DMS153 treated with DMSO at 0.1 percent for 48 hours (cell line): ENCODE data around the gene PTPRQ.
"Not testable (repeated sequence)": the region's sequence is repeated elsewhere in the genome, so short reads cannot be mapped to it uniquely, and the experiment has no call there.

ENCODE experiments used
- DNase-seq: peaks from one replicate; lab custom pipeline; 2025; ENCODE audit not compliant: unreplicated experiment; lab: John Stamatoyannopoulos, UW

Gene PTPRQ

DNA sequence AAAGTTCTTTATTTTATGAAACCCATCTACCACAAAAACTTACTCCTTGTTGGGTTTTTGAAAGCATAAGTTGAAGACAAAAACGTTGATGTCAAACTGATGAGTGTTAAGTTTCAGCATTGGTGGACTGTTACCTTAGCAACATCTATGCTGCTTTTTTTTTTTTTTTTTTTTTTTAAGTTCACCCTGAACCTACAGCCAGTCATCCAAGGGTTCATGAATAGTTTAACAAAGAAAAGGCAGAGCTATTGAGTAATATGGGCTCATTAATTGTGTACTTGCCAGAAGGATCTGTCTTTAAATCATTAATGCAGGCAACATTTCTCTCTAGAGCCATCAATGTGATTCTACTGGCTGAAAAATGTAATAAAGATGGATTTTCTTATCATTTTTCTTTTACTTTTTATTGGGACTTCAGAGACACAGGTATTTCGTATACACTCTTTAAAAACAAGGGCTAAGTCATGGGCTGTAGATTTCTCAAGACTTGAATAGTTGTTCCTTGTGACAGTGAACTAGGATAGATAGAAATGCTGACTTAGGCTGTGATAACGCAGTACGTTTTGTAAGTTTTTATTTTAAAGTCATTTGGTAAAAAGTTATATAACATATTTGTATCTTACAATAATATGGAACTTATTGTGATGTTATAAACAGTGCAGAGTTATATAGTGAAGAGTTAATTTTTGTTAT is at the start of gene PTPRQ:
PTPRQ (plus strand) TSS at position 262 of the 693 bp plus-strand sequence; CDS start at position 373, 111 bp downstream.
- DNase-seq = no peak

DNA sequence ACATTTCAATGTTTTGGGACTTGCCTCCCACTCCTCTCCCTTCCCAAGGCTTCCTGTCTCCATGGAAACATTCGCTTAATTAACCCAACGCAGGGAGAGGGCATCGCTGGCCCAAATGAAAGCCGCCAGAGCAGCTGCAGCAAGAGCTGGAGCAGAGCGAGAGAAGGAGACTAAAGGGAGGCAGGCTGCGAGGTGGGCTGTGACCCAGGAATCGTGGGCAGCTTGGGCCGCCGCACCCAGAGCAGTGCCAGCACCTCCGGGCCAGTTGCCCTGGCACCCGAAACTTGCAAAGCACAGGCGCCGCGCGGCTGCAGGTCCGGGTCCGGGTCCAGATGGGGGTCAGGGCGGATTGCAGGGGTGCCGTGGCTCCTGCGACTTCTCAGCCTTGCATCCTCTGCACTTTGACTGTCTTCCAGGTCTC is 43.5 kb upstream of the PTPRQ start:
- no peak for DNase-seq

GRCh38 chr12:80401191-80401590 is 42.8 kb upstream of the PTPRQ start:
- DNase-seq = no peak

DNA sequence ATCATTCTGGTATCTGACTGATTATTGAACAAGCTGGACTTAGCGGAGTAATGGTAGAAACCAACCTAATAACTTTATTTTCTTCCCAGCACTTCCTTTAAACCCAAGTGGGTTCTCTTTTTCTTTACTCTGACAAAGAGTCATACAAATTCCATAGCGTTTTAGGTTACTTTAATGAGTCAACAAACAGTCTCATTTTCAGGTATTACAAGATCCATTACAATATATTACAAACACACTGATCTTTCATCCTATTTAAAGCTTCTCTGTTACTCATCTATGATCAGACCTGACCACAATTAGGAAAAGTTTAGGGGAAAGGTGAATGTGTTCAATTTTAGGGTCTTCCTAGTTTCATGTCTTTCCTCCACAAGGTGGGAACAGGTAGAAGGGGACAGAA is 39.4 kb upstream of the PTPRQ start:
- no peak for DNase-seq

- no peak for DNase-seq
Measured at GRCh38 chr12:80406253-80406652, 37.8 kb upstream of the PTPRQ start.

GRCh38 chr12:80411787-80412186 is 32.2 kb upstream of the PTPRQ start:
- no peak for DNase-seq

DNA sequence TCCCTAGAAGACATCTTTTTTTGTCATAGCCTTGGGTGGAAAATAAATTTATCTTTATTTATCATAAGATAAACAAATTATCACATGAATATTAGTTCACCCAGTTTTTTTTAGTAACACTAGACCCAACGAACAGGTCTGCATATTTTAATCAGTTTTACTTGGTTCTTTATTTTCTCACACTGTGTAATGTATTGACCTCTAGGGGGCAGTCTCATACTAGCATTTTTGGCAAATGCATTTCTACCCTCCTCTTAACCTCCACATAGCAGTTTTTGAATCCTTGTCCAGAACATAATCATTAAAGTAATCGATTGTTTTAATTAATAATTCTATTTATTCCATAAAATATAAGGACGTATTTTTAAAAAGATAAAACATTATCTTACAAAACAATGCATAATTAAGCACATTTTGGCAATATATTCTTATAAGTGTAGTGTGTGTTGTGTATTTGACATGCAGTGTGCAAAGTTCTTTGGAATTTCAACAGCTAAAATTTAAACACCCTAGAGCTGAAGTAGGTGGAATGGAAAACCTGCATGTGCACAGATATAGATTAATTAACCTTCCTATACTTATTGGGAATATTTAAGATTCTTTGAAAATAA is 31.6 kb upstream of the PTPRQ start:
- DNase-seq = peak; percentile 68

DNA sequence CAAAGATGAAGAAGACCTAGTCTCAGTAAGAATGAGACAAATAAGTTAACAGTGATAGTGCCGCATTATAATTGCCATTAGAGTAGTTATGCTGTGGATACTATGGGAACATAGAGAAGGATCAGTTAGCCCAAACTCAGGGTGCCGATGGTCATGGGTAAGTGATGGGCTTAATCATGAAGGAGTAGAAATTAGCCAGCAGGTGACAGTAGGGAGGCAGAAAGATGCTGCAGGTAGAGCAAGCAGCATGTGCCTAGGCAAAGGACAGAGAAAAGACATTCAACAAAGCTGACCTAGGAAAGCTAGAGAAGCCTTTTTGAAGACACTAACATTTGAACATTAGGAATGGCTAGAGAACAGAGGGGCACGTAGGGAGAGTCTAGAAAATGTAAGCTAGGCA is 30.6 kb upstream of the PTPRQ start:
- DNase-seq = no peak

DNA sequence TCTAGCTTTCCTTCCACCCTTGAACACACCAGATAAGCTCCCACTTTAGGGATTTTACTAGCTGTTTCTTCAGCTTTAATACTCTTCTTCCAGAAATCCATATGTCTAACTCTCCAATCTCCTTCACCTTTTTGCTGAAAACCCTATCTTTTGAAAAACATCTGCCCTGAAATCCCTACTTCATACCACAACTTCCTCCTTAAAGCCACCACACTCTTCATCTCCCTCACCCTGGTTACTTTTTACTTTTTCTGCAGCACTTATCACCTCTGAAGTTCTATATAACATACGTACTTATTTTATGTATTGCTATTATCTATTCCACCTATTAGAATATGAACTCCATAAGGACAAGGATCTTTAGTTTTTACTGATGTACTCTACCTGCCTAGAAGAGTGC is 28.6 kb upstream of the PTPRQ start:
- no peak for DNase-seq

GRCh38 chr12:80419644-80420043 is 24.4 kb upstream of the PTPRQ start:
- DNase-seq = no peak

- no peak for DNase-seq
Measured at GRCh38 chr12:80420075-80420474, 24.0 kb upstream of the PTPRQ start.

- DNase-seq = no peak
Measured at GRCh38 chr12:80422550-80422949, 21.5 kb upstream of the PTPRQ start.

GRCh38 chr12:80432061-80432460 is 12.0 kb upstream of the PTPRQ start:
- no peak for DNase-seq

DNA sequence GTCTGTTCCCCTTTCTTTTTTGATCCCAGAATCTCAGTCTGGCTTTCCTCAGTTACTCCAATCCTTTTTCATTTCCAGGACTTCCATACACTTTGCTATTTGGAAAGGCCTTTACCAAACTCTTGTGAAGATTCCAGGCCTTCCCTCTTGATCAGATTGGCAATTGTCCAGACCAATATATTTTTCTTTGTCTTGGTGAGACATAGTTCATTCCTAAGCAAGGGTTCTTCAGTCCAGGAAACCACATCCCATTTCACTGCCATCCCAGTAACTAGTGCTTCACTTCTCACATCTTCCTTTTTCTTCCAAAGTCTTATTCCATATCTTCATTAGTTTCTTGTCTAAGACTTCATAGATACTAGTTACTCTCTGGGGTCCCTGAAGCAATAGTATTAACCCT is 2.1 kb upstream of the PTPRQ start:
- DNase-seq = no peak

GRCh38 chr12:80442426-80443222 is 1.4 kb upstream of the PTPRQ start:
- no peak for DNase-seq

DNA sequence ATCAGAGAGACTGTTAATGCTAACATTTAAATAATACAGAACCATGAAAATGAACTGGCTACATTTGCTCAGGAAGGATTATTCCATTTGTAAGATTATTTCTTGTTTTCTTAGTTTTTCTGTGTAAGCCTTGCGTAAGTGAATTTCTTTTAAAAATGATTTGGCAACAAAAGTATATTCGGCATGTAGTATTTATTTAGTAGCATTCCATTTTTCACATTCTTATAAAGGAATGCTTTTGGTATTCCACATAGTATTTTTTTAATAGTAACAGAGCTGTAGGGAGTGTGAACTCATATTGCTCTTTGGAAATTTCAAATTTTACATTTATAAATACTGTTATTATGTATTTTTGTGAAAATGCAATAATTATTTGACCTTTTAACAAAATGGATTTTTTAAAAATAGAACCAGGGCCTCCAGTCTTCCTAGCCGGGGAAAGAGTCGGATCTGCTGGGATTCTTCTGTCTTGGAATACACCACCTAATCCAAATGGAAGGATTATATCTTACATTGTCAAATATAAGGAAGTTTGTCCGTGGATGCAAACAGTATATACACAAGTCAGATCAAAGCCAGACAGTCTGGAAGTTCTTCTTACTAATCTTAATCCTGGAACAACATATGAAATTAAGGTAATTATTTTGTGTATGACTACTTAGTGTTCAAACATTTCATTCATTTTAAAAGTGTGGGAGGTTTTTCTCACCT is 1.2 kb downstream of the PTPRQ start:
- DNase-seq = no peak

DNA sequence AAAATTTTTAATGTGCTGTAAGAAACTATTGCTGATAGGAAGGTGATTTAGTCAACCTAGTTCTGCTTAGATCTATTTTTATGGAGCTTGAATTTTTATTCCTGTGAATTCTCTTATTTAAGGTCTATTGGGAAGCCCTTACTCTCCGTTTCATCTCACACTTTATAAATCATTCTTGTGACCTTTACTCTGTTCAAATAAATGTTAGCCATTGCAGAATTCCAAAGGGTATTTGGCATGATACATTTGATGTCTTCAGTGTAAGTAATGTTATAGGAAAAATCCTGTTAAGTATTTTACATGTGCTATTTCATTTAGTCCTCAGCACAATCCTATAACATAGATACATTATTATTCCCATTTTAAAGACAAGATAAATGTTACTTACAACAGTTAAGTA is 12.5 kb downstream of the PTPRQ start:
- DNase-seq = no peak

GRCh38 chr12:80460972-80461371 is 16.9 kb downstream of the PTPRQ start:
- no peak for DNase-seq

- DNase-seq = not testable (repeated sequence)
Measured at GRCh38 chr12:80461851-80462250, 17.8 kb downstream of the PTPRQ start.

- DNase-seq = no peak
Measured at GRCh38 chr12:80469681-80470080, 25.6 kb downstream of the PTPRQ start.

DNA sequence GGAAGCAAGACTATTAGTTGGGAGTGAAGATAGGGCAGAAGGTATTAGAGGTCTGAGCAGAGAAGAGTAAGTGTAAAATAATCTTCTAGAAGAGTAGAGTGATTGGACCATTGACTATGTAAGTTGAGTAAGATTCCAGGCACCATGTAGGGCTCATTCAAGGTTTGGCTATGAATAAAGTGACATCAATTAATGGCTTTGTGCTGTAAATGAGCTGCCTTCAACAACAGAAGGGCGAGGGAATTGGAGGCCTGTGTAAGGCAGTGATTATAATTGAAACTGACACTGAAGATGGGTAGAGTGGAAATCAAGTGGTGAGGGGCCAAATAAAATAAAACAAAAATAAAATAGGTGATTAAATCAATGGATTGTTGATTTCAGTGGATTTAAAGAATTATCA is 26.4 kb downstream of the PTPRQ start:
- no peak for DNase-seq
